ENCODE measurements around the gene SERPINE2.

The SERPINE2 gene

DNA sequence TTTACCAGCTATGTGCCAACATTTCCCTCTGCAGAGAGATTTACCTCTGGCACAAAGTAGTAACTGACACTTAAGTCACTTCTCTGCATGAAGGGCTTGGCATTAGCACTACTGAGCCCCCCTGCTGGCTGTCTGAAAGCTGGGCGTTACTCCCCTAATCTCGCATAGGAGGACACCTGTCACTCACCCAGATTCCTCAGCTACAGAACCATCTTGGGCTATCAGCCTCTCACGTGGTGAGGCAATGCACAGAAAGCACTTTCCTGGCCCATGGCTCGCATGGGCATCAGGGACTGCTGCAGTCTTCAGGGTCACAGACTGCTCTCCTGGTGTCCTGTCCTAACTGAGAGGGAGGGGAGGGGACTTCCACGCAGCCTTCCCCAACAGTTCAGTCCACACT, 12.0 kb downstream of the SERPINE2 start:
- TF ChIP-seq EZH2phosphoT487 (IDR thresholded peaks at IDR 0.05; ENCODE audit: borderline replicate concordance, low read length): no peak
- TF ChIP-seq CTCF (IDR thresholded peaks at IDR 0.05; ENCODE audit: low read depth, low read length, poor library complexity, severe bottlenecking): no peak
- Histone ChIP-seq H3K4me2 (ENCODE audit: low read length) (no peak overlapping the region), H3K36me3 (ENCODE audit: control insufficient read depth, low read length) (no peaks in the 10 kb centered on the region), H3K27me3 (ENCODE audit: control insufficient read depth, low read length) (peaks cover 19% of the 10 kb centered on the region), H3F3A (ENCODE audit: control insufficient read depth, insufficient read depth) (no peaks in the 10 kb centered on the region), H3K9me3 (ENCODE audit: control insufficient read depth, insufficient read depth, low read length) (no peaks in the 10 kb centered on the region), H3K4me3 (ENCODE audit: low read length) (no peak overlapping the region), H3K4me1 (ENCODE audit: control insufficient read depth, low read length) (peaks cover 16% of the 10 kb centered on the region), H4K20me1 (ENCODE audit: control insufficient read depth, insufficient read depth, low read depth, low read length) (no peaks in the 10 kb centered on the region), H3K9me2 (replicated peaks; ENCODE audit: control insufficient read depth, low read length) (no peaks in the 10 kb centered on the region; the same call in 1 of the 2 replicates), H3K79me2 (ENCODE audit: control insufficient read depth, low read length) (no peaks in the 10 kb centered on the region), H3K27ac (ENCODE audit: low read depth, low read length) (no peak overlapping the region)

DNA sequence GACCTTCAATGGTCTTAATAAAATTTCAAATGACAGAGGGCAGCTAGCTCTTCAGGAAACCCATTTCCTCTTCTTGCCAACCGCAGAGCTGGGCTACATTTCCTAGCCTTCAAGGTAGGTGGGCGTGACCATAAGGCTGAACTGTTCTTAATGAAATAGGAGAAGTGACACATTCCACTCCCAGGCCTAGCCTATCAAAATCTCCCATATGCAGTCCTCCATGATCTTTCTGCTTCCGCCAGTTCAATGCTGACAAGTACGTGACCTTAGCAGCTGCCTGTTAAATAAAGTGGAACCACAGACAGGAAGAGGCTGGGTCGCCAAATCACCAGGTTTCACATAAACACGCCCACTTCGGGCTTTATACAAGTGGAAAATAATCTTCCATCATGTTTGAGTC, 13.2 kb downstream of the SERPINE2 start:
- H3K36me3 ChIP-seq (ENCODE audit: control insufficient read depth, low read length): no peaks in the 10 kb centered on the region
- no peaks in the 10 kb centered on the region for H3K79me2 ChIP-seq (ENCODE audit: control insufficient read depth, low read length)
- no peaks in the 10 kb centered on the region for H3K9me3 ChIP-seq (ENCODE audit: control insufficient read depth, insufficient read depth, low read length)
- no peaks in the 10 kb centered on the region for H3F3A ChIP-seq (ENCODE audit: control insufficient read depth, insufficient read depth)
- H4K20me1 ChIP-seq (ENCODE audit: control insufficient read depth, insufficient read depth, low read depth, low read length): no peaks in the 10 kb centered on the region
- TF ChIP-seq EZH2phosphoT487 (IDR thresholded peaks at IDR 0.05; ENCODE audit: borderline replicate concordance, low read length): no peak
- no peak for TF ChIP-seq CTCF (IDR thresholded peaks at IDR 0.05; ENCODE audit: low read depth, low read length, poor library complexity, severe bottlenecking)
- peaks cover 16% of the 10 kb centered on the region for H3K4me1 ChIP-seq (ENCODE audit: control insufficient read depth, low read length)
- peaks cover 19% of the 10 kb centered on the region for H3K27me3 ChIP-seq (ENCODE audit: control insufficient read depth, low read length)
- H3K9me2 ChIP-seq (replicated peaks; ENCODE audit: control insufficient read depth, low read length): no peaks in the 10 kb centered on the region
- H3K27ac ChIP-seq (ENCODE audit: low read depth, low read length): no peak overlapping the region
- H3K4me2 ChIP-seq (ENCODE audit: low read length): peak overlapping the region; percentile 53
- H3K4me3 ChIP-seq (ENCODE audit: low read length): peak overlapping the region; percentile 36

GRCh38 chr2:224024270-224024669, 14.8 kb downstream of the SERPINE2 start:
- Histone ChIP-seq H3K27ac (ENCODE audit: low read depth, low read length) (no peak overlapping the region), H3F3A (ENCODE audit: control insufficient read depth, insufficient read depth) (no peaks in the 10 kb centered on the region), H3K4me3 (ENCODE audit: low read length) (no peak overlapping the region), H3K36me3 (ENCODE audit: control insufficient read depth, low read length) (no peaks in the 10 kb centered on the region), H3K27me3 (ENCODE audit: control insufficient read depth, low read length) (peaks cover 19% of the 10 kb centered on the region), H3K4me2 (ENCODE audit: low read length) (no peak overlapping the region), H3K9me2 (replicated peaks; ENCODE audit: control insufficient read depth, low read length) (no peaks in the 10 kb centered on the region), H3K79me2 (ENCODE audit: control insufficient read depth, low read length) (no peaks in the 10 kb centered on the region), H3K9me3 (ENCODE audit: control insufficient read depth, insufficient read depth, low read length) (no peaks in the 10 kb centered on the region), H4K20me1 (ENCODE audit: control insufficient read depth, insufficient read depth, low read depth, low read length) (no peaks in the 10 kb centered on the region), H3K4me1 (ENCODE audit: control insufficient read depth, low read length) (peaks cover 16% of the 10 kb centered on the region)
- TF ChIP-seq EZH2phosphoT487 (IDR thresholded peaks at IDR 0.05; ENCODE audit: borderline replicate concordance, low read length) (no peak), CTCF (IDR thresholded peaks at IDR 0.05; ENCODE audit: low read depth, low read length, poor library complexity, severe bottlenecking) (no peak)

- Histone ChIP-seq H3K36me3 (ENCODE audit: control insufficient read depth, low read length) (no peaks in the 10 kb centered on the region), H3K79me2 (ENCODE audit: control insufficient read depth, low read length) (no peaks in the 10 kb centered on the region), H3F3A (ENCODE audit: control insufficient read depth, insufficient read depth) (no peaks in the 10 kb centered on the region), H3K9me2 (replicated peaks; ENCODE audit: control insufficient read depth, low read length) (no peaks in the 10 kb centered on the region), H3K4me2 (ENCODE audit: low read length) (no peak overlapping the region), H3K4me3 (ENCODE audit: low read length) (no peak overlapping the region), H3K4me1 (ENCODE audit: control insufficient read depth, low read length) (peaks cover 16% of the 10 kb centered on the region), H3K27ac (ENCODE audit: low read depth, low read length) (no peak overlapping the region), H4K20me1 (ENCODE audit: control insufficient read depth, insufficient read depth, low read depth, low read length) (no peaks in the 10 kb centered on the region), H3K27me3 (ENCODE audit: control insufficient read depth, low read length) (peaks cover 17% of the 10 kb centered on the region), H3K9me3 (ENCODE audit: control insufficient read depth, insufficient read depth, low read length) (no peaks in the 10 kb centered on the region)
- TF ChIP-seq CTCF (IDR thresholded peaks at IDR 0.05; ENCODE audit: low read depth, low read length, poor library complexity, severe bottlenecking) (no peak), EZH2phosphoT487 (IDR thresholded peaks at IDR 0.05; ENCODE audit: borderline replicate concordance, low read length) (no peak)
These were observed 15.9 kb downstream of the SERPINE2 start for GRCh38 chr2:224023188-224023587.
